ENCODE data around the gene ARHGEF1.

ARHGEF1 gene

DNA sequence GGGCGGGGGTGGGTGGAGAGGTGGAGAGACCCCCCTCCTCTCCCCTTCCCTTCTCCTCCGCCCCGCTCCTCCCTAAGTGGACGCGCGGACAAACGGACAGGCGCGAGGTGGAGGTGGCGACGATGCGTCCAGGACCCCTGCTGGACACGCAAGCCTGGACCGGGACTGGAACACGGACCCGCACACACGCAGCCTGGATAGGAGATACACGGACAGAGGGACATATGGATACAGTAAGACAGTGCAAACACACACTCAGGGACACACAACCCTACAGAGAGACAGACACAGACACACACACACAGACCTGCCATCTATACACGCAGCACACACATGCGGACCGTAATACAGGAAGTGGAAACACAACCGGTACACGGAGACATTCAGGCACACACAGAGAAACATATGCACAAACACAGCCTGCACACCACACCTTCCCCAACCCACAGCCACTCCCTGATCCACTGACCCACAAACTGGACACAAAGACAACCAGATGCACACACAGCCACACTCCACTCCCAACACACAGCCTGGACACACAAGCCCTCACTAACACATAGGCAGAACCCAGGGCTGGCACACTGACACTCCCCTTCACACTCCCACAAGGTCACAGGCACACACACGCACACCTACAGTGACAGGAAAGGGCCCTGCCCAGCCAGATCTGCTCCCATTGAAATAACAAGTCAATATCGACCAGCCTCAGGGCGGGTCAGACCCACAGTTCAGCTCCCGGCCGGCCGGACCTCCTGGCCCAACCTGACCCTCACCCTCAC is 46.0 kb downstream of the ARHGEF1 start:
- peaks cover 0 to 70% (median 49%) of the 10 kb centered on the region in 5 experiments for H3K27me3 ChIP-seq (replicated peaks in 2 of 5; ENCODE audit: control insufficient read depth in 4 of 5, insufficient read depth in 5 of 5, low read length in 4 of 5)
- ChIA-PET CTCF (interaction anchor here (0.7 to 2.7 kb wide), 4 partner anchors 22 to 59 kb away, joined by 3 to 11 read pairs (median 4); no protein-coding TSS in a partner anchor), POLR2A (interaction anchor here (0.7 kb wide), 1 partner anchor 39 kb away, joined by 3 read pairs; no protein-coding TSS in a partner anchor)
- peaks cover 0 to 23% (median 22%) of the 10 kb centered on the region in 4 experiments for H3K4me1 ChIP-seq (ENCODE audit: control extremely low read depth in 1 of 4, control insufficient read depth in 4 of 4, insufficient read depth in 4 of 4, low read length in 3 of 4)
- no peaks in the 10 kb centered on the region for H3K36me3 ChIP-seq (ENCODE audit: control insufficient read depth in 4 of 4, insufficient read depth in 4 of 4, low read length in 3 of 4)
- peak overlapping the region; percentile 16 to 80 (median 53) for H3K4me3 ChIP-seq (ENCODE audit: control insufficient read depth in 1 of 7, extremely low read depth in 1 of 7, insufficient read depth in 4 of 7, low read depth in 2 of 7, low read length in 6 of 7)
- H3K27ac ChIP-seq (ENCODE audit: insufficient read depth in 1 of 2, low read depth in 1 of 2, low read length in 2 of 2, poor library complexity in 1 of 2, severe bottlenecking in 2 of 2), result no peak overlapping the region
- H3K9me3 ChIP-seq (ENCODE audit: control extremely low read depth in 1 of 5, control insufficient read depth in 4 of 5, insufficient read depth in 2 of 5, low read depth in 1 of 5, low read length in 4 of 5), result no peaks in the 10 kb centered on the region
- peak in 2 of 3 donors; percentile 70 to 85 for DNase-seq
- WGBS (ENCODE audit: insufficient coverage), result 6% methylated on average over 24 of the region's 29 CpGs

DNA sequence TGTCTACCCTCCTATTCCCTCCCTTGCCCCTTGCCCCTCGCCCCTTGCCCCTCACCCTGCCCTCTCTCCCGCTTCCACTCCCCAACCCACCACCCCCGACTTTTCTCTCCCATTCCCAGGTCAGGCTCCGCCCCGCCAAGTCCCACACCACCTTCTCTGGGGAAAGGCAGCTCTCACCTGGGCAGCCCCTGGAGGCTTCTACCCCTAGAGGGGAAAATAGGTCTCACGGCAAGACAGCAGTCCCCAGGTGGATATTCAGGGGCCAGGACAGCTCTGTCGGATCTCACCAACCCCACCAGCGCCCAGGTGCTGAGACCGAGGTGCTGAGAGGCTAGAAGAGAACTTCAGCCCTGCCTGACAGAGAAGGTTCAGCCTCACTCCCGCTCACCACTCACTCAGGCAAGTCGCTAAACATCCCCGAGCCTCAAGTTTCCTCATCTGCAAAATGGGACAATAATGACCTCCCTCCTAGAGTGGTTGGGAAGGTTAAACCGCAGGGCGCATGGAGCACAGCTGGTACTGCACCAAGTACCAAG is 46.6 kb downstream of the ARHGEF1 start:
- peaks cover 0 to 30% (median 25%) of the 10 kb centered on the region in 4 experiments for H3K4me1 ChIP-seq (ENCODE audit: control extremely low read depth in 1 of 4, control insufficient read depth in 4 of 4, insufficient read depth in 4 of 4, low read length in 3 of 4)

DNA sequence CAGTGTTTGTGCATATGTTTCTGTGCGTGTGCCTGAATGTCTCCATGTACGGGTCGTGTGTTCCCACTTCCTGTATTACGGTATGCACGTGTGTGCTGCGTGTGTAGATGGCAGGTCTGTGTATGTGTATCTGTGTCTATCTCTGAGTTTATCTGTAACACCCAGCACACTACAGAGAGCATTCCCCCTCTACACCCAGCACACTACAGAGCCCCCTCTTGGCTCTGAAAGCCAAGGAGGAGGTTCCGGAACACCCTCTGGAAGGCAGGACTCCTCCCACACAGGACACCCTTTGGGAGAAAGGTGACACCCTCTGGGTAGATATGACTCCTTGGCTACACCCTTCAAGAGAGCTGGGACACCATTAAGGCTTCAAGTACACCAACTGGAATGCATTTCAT is 47.3 kb downstream of the ARHGEF1 start:
- peaks cover 0 to 61% (median 39%) of the 10 kb centered on the region in 5 experiments for H3K27me3 ChIP-seq (replicated peaks in 2 of 5; ENCODE audit: control insufficient read depth in 4 of 5, insufficient read depth in 5 of 5, low read length in 4 of 5)
- POLR2A ChIA-PET, result no interaction called here

More for the DNA sequence above, 46.6 kb downstream of the ARHGEF1 start:
- Histone ChIP-seq H3K4me3 (ENCODE audit: control insufficient read depth in 1 of 7, extremely low read depth in 1 of 7, insufficient read depth in 4 of 7, low read depth in 2 of 7, low read length in 6 of 7) (no peak overlapping the region), H3K27ac (ENCODE audit: insufficient read depth in 1 of 2, low read depth in 1 of 2, low read length in 2 of 2, poor library complexity in 1 of 2, severe bottlenecking in 2 of 2) (no peak overlapping the region), H3K27me3 (replicated peaks in 2 of 5; ENCODE audit: control insufficient read depth in 4 of 5, insufficient read depth in 5 of 5, low read length in 4 of 5) (peaks cover 0 to 63% (median 43%) of the 10 kb centered on the region in 5 experiments), H3K36me3 (ENCODE audit: control insufficient read depth in 4 of 4, insufficient read depth in 4 of 4, low read length in 3 of 4) (no peaks in the 10 kb centered on the region), H3K9me3 (ENCODE audit: control extremely low read depth in 1 of 5, control insufficient read depth in 4 of 5, insufficient read depth in 2 of 5, low read depth in 1 of 5, low read length in 4 of 5) (no peaks in the 10 kb centered on the region)
- DNase-seq, result no peak
- WGBS (ENCODE audit: insufficient coverage), result 29% methylated on average over 10 of the region's 14 CpGs
- ChIA-PET CTCF (interaction anchor here (0.7 to 2.7 kb wide), 4 partner anchors 22 to 60 kb away, joined by 3 to 11 read pairs (median 4); no protein-coding TSS in a partner anchor), POLR2A (interaction anchor here (0.7 kb wide), 1 partner anchor 40 kb away, joined by 3 read pairs; no protein-coding TSS in a partner anchor)

DNA sequence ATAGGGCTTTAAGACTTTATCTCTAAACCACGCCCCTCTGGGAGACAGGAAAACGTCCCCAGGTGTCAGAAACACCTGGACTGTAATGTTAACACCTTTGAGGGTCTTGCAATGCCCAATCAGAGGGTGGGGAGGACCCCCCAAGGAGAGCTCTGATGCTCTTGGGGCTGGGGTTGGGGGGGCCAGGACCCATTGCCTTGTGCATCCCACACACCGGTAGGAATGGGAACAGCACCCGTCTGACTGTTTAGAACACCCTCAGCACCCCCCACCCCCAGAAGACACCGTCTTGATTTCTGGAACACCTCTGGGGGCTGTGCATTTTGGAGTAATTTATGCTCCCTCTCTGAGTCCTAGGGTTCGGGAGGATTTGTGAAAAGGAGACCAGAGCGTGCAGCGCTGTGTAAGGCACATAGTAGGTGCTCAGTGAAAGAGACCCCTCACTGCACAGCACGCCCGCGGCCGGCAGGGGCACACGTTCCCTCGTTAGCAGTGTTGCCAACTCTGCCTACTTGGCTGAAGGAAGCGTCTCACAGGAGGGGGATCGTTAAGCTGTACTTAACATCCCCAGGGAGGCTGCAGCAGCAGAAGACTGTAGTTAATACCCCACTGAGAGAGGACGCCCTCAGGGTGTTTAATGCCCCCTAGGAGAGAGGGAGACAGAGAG is 48.1 kb downstream of the ARHGEF1 start:
- Histone ChIP-seq H3K4me3 (ENCODE audit: control insufficient read depth in 1 of 7, extremely low read depth in 1 of 7, insufficient read depth in 4 of 7, low read depth in 2 of 7, low read length in 6 of 7) (no peak overlapping the region), H3K4me1 (ENCODE audit: control extremely low read depth in 1 of 4, control insufficient read depth in 4 of 4, insufficient read depth in 4 of 4, low read length in 3 of 4) (peaks cover 0 to 35% (median 28%) of the 10 kb centered on the region in 4 experiments), H3K27me3 (replicated peaks in 2 of 5; ENCODE audit: control insufficient read depth in 4 of 5, insufficient read depth in 5 of 5, low read length in 4 of 5) (peaks cover 0 to 60% (median 32%) of the 10 kb centered on the region in 5 experiments), H3K36me3 (ENCODE audit: control insufficient read depth in 4 of 4, insufficient read depth in 4 of 4, low read length in 3 of 4) (no peaks in the 10 kb centered on the region), H3K27ac (ENCODE audit: insufficient read depth in 1 of 2, low read depth in 1 of 2, low read length in 2 of 2, poor library complexity in 1 of 2, severe bottlenecking in 2 of 2) (no peak overlapping the region), H3K9me3 (ENCODE audit: control extremely low read depth in 1 of 5, control insufficient read depth in 4 of 5, insufficient read depth in 2 of 5, low read depth in 1 of 5, low read length in 4 of 5) (no peaks in the 10 kb centered on the region)
- POLR2A ChIA-PET, result no interaction called here
- DNase-seq, result peak in 1 of 3 donors; percentile 49
- CTCF ChIA-PET, result interaction anchor here (1.3 to 2.7 kb wide), 4 partner anchors 16 to 71 kb away, joined by 3 to 11 read pairs (median 6); partner anchors contain the start of gene RPS19
- 19% methylated on average over 11 of the region's 17 CpGs for WGBS (ENCODE audit: insufficient coverage)

More for the DNA sequence above, 47.3 kb downstream of the ARHGEF1 start:
- CTCF ChIA-PET, result interaction anchor here (0.9 to 2.7 kb wide), 4 partner anchors 16 to 70 kb away, joined by 3 to 11 read pairs (median 6); partner anchors contain the start of gene RPS19
- WGBS (ENCODE audit: insufficient coverage), result 57% methylated on average over 1 of the region's 7 CpGs
- Histone ChIP-seq H3K4me1 (ENCODE audit: control extremely low read depth in 1 of 4, control insufficient read depth in 4 of 4, insufficient read depth in 4 of 4, low read length in 3 of 4) (peaks cover 0 to 35% (median 28%) of the 10 kb centered on the region in 4 experiments), H3K4me3 (ENCODE audit: control insufficient read depth in 1 of 7, extremely low read depth in 1 of 7, insufficient read depth in 4 of 7, low read depth in 2 of 7, low read length in 6 of 7) (no peak overlapping the region), H3K27ac (ENCODE audit: insufficient read depth in 1 of 2, low read depth in 1 of 2, low read length in 2 of 2, poor library complexity in 1 of 2, severe bottlenecking in 2 of 2) (no peak overlapping the region), H3K9me3 (ENCODE audit: control extremely low read depth in 1 of 5, control insufficient read depth in 4 of 5, insufficient read depth in 2 of 5, low read depth in 1 of 5, low read length in 4 of 5) (no peaks in the 10 kb centered on the region), H3K36me3 (ENCODE audit: control insufficient read depth in 4 of 4, insufficient read depth in 4 of 4, low read length in 3 of 4) (no peaks in the 10 kb centered on the region)
- DNase-seq, result no peak

DNA sequence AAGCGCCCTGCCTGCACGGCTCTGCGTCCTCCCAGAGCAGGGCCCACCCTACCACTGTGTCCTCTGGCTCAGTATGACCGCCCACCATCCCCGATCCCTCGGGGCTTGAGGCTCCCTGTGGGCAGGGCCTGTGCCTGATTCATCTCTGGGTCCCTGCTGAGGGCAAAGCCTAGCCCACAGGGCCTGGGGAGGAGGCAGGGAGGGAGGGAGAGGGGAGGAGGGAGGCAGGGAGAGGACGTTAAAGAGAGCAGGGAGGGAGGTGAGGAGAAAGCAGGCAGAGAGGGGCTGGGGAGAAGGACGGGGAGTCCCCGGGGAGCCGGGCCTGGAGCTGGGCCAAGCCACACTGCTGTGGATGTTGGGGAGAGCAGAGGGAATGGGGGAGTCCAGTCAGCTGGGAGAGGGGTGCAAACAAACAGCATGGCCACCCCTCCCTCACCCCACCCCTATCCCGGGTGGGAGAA is 49.3 kb downstream of the ARHGEF1 start:
- Histone ChIP-seq H3K4me3 (ENCODE audit: control insufficient read depth in 1 of 7, extremely low read depth in 1 of 7, insufficient read depth in 4 of 7, low read depth in 2 of 7, low read length in 6 of 7) (no peak overlapping the region), H3K9me3 (ENCODE audit: control extremely low read depth in 1 of 5, control insufficient read depth in 4 of 5, insufficient read depth in 2 of 5, low read depth in 1 of 5, low read length in 4 of 5) (no peaks in the 10 kb centered on the region), H3K27me3 (replicated peaks in 2 of 5; ENCODE audit: control insufficient read depth in 4 of 5, insufficient read depth in 5 of 5, low read length in 4 of 5) (peaks cover 0 to 60% (median 25%) of the 10 kb centered on the region in 5 experiments), H3K36me3 (ENCODE audit: control insufficient read depth in 4 of 4, insufficient read depth in 4 of 4, low read length in 3 of 4) (no peaks in the 10 kb centered on the region), H3K27ac (ENCODE audit: insufficient read depth in 1 of 2, low read depth in 1 of 2, low read length in 2 of 2, poor library complexity in 1 of 2, severe bottlenecking in 2 of 2) (no peak overlapping the region), H3K4me1 (ENCODE audit: control extremely low read depth in 1 of 4, control insufficient read depth in 4 of 4, insufficient read depth in 4 of 4, low read length in 3 of 4) (peaks cover 0 to 36% (median 28%) of the 10 kb centered on the region in 4 experiments)
- POLR2A ChIA-PET, result no interaction called here
- CTCF ChIA-PET, result interaction anchor here (1.5 kb wide), 1 partner anchor 44 kb away, joined by 3 read pairs; no protein-coding TSS in a partner anchor
- WGBS (ENCODE audit: insufficient coverage), result 81% methylated on average over 10 of the region's 11 CpGs
- DNase-seq, result no peak

DNA sequence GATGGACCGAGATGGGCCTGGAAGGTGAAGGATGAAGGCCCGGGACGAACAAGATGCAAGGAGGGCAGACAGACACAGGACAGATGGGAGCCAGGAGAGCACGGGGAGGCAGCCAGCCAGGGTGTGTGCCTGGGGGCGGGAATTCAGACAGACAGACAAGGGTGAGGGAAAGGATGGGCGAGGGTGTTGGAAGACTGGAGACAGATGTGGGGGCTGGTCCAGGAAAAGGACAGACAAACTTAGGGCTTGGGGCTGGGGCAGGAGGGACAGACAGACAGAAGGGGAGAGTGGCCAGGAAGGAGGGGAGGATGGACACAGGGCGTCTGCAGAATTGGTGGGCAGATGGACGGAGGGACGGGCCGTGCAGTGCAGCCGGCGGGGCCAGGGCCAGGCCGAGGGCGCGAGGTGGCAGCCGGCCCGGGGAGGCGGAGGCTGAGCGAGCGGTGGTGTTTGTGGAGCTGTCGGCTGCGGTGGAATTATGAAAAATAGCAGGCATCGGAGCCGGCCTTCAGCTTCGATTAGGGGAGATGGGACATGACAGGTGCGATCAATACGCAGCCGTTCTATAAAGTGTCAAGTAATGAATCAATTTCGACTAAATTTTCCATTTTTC is 49.8 kb downstream of the ARHGEF1 start:
- H3K4me1 ChIP-seq (ENCODE audit: control extremely low read depth in 1 of 4, control insufficient read depth in 4 of 4, insufficient read depth in 4 of 4, low read length in 3 of 4), result peaks cover 0 to 42% (median 28%) of the 10 kb centered on the region in 4 experiments
- H3K36me3 ChIP-seq (ENCODE audit: control insufficient read depth in 4 of 4, insufficient read depth in 4 of 4, low read length in 3 of 4), result no peaks in the 10 kb centered on the region
- H3K4me3 ChIP-seq (ENCODE audit: control insufficient read depth in 1 of 7, extremely low read depth in 1 of 7, insufficient read depth in 4 of 7, low read depth in 2 of 7, low read length in 6 of 7), result no peak overlapping the region
- POLR2A ChIA-PET, result no interaction called here
- H3K9me3 ChIP-seq (ENCODE audit: control extremely low read depth in 1 of 5, control insufficient read depth in 4 of 5, insufficient read depth in 2 of 5, low read depth in 1 of 5, low read length in 4 of 5), result no peaks in the 10 kb centered on the region
- H3K27me3 ChIP-seq (replicated peaks in 2 of 5; ENCODE audit: control insufficient read depth in 4 of 5, insufficient read depth in 5 of 5, low read length in 4 of 5), result peaks cover 0 to 56% (median 23%) of the 10 kb centered on the region in 5 experiments
- CTCF ChIA-PET, result interaction anchor here (1.5 to 1.8 kb wide), 2 partner anchors 45 to 65 kb away, joined by 3 to 4 read pairs; no protein-coding TSS in a partner anchor
- H3K27ac ChIP-seq (ENCODE audit: insufficient read depth in 1 of 2, low read depth in 1 of 2, low read length in 2 of 2, poor library complexity in 1 of 2, severe bottlenecking in 2 of 2), result no peak overlapping the region
- DNase-seq, result no peak
- WGBS (ENCODE audit: insufficient coverage), result 90% methylated on average over 26 of the region's 29 CpGs
